ENCODE results near the gene MISP3. TPM values are rescaled to one million over a fixed set of nuclear protein-coding genes. Genes with fewer than 3 reads are reported as not detected.
"Not testable (repeated sequence)": the region's sequence is repeated elsewhere in the genome, so short reads cannot be mapped to it uniquely, and the experiment has no call there.

MISP3 gene
- total RNA-seq (1 to 10 TPM in 3 of 5 donors, under 1 TPM in 2; 0.28 to 2.0 (median 1.1) TPM), total RNA-seq (0 to 1.7 (median 0.67) reads per million in 29 experiments)
- total RNA-seq (2013): 1.7 TPM

DNA sequence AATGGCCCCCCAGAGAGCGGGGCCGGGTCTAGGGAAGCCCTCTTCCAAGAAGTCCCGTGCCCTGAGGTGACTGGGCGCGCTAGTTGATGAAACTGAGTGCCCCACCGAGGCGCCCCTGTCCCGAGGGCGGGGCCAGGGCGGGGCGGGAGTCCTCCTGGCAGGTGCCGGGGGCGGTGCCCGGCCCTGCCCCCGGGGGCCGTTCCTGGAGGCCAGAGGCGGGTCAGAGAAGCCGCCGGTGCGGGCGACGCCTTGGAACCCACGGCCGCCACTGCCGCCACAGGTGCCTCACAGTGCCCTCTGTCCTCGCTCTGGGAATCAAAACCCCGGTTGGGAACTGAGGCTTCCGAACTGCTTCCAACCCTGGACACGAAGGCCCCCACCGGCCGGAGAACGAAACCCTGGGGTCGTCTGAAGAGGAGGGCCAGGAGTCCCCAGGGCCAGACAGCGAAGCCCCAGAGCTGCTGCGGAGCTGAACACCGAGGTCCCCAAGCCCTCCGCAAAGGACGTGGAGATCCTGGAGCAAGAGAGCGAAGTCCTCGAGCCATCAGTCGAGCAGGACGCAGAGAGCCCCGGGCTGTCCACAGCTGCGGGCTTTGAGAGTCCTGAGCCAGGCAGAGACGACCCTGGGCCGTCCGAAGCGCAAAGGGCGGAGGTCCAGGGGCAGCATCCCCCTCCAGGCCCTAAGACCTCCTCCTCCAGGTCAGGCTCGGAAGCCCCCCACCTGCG is at the start of gene MISP3:
TSS of gene MISP3 (plus strand) at position 252 of the 726 bp plus-strand sequence. CDS start 524 bp downstream, outside the sequence.
- ChIA-PET POLR2A (interaction anchor here (0.6 to 1.1 kb wide), 2 partner anchors 13 to 16 kb away, joined by 3 to 4 read pairs; no protein-coding TSS in a partner anchor), CTCF (interaction anchor here in 1 of 2 donors (0.8 kb wide), 2 partner anchors 14 to 195 kb away, joined by 3 read pairs; no protein-coding TSS in a partner anchor)
- WGBS (ENCODE audit: insufficient coverage): under 1% methylated on average over 51 of the region's 51 CpGs
- H3K27ac Mint-ChIP-seq: peak within 1 kb of the TSS in 1 of 2 donors; percentile 86
- Histone ChIP-seq H3K4me3 (ENCODE audit: control insufficient read depth in 1 of 2, extremely low read depth in 1 of 2, low read length in 1 of 2) (peak within 1 kb of the TSS; percentile 75 to 90), H3K4me1 (ENCODE audit: control insufficient read depth in 1 of 2, extremely low read depth in 1 of 2, insufficient read depth in 2 of 2, low read length in 2 of 2) (peaks cover 17 to 38% of the 10 kb centered on the region in 2 experiments), H3K36me3 (ENCODE audit: control insufficient read depth in 2 of 2, extremely low read depth in 1 of 2, insufficient read depth in 1 of 2, low read length in 1 of 2) (no peaks in the 10 kb centered on the region), H3K9me3 (no peaks in the 10 kb centered on the region), H3K27ac (ENCODE audit: low read length) (no peak within 1 kb of the TSS), H3K27me3 (replicated peaks in 1 of 2; ENCODE audit: control insufficient read depth in 2 of 2, extremely low read depth in 1 of 2, insufficient read depth in 2 of 2, low read length in 1 of 2) (peaks cover 0 to 19% of the 10 kb centered on the region in 2 experiments)
- H3K36me3 Mint-ChIP-seq: no peaks in the 10 kb centered on the region
- H3K4me1 Mint-ChIP-seq: peaks cover 9 to 22% (median 19%) of the 10 kb centered on the region in 3 donors
- DNase-seq: peak in 3 of 35 experiments; percentile 29 to 43 (median 37)
- peak; percentile 1 to 6 (median 2) for ATAC-seq (replicated peaks in 1 of 4)
- no peaks in the 10 kb centered on the region for H3K27me3 Mint-ChIP-seq
- no peaks in the 10 kb centered on the region for H3K9me3 Mint-ChIP-seq
- peak within 1 kb of the TSS; percentile 88 to 97 (median 89) for H3K4me3 Mint-ChIP-seq

GRCh38 chr19:14023404-14024235 is 49.0 kb upstream of the MISP3 start:
- no peak overlapping the region for H3K27ac ChIP-seq (ENCODE audit: low read length)

DNA sequence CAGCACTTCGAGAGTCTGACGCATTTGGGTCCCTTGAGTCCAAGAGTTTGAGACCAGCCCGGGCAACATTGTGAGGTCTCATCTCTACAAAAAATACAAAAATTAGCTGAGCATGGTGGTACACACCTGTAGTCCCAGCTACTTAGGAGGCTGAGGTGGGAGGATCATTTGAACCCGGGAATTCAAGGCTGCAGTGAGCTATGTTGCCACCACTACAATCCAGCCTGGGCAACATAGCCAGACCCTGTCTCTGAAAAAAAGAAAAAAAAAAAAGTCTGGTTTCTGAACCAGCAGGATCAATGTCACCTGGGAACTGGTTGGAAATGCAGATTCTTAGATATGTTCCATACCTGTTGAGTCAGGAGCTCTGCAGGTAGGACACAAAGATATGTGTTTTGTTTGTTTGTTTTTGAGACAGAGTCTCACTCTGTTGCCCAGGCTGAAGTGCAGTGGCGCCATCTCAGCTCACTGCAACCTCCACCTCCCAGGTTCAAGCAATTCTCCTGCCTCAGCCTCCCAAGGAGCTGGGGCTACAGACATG is 45.9 kb upstream of the MISP3 start:
- H3K27ac ChIP-seq (ENCODE audit: low read length); H3K4me3 ChIP-seq (ENCODE audit: control insufficient read depth in 1 of 2, extremely low read depth in 1 of 2, low read length in 1 of 2); H3K9me3 ChIP-seq; H3K27me3 Mint-ChIP-seq; POLR2A ChIA-PET; H3K27ac Mint-ChIP-seq; H3K4me3 Mint-ChIP-seq; H3K27me3 ChIP-seq (replicated peaks in 1 of 2; ENCODE audit: control insufficient read depth in 2 of 2, extremely low read depth in 1 of 2, insufficient read depth in 2 of 2, low read length in 1 of 2); H3K36me3 ChIP-seq (ENCODE audit: control insufficient read depth in 2 of 2, extremely low read depth in 1 of 2, insufficient read depth in 1 of 2, low read length in 1 of 2); H3K9me3 Mint-ChIP-seq; DNase-seq; H3K36me3 Mint-ChIP-seq; ATAC-seq (replicated peaks in 1 of 4): not testable (repeated sequence)
- CTCF ChIA-PET: interaction anchor here in 1 of 2 donors (0.5 to 0.6 kb wide), 2 partner anchors 50 to 176 kb away, joined by 3 read pairs; no protein-coding TSS in a partner anchor
- WGBS (ENCODE audit: insufficient coverage): 100% methylated on average over 1 of the region's 5 CpGs
- H3K4me1 ChIP-seq (ENCODE audit: control insufficient read depth in 1 of 2, extremely low read depth in 1 of 2, insufficient read depth in 2 of 2, low read length in 2 of 2): peaks cover 6 to 29% of the 10 kb centered on the region in 2 experiments
- H3K4me1 Mint-ChIP-seq: peaks cover 19 to 40% (median 34%) of the 10 kb centered on the region in 3 donors

More at GRCh38 chr19:14023404-14024235, 49.0 kb upstream of the MISP3 start:
- H3K9me3 ChIP-seq: no peaks in the 10 kb centered on the region
- CTCF ChIA-PET: no interaction called here
- H3K27me3 Mint-ChIP-seq: no peaks in the 10 kb centered on the region
- ATAC-seq (replicated peaks in 1 of 4): peak in 2 of 4 experiments; percentile 32 to 45
- no peaks in the 10 kb centered on the region for H3K27me3 ChIP-seq (replicated peaks in 1 of 2; ENCODE audit: control insufficient read depth in 2 of 2, extremely low read depth in 1 of 2, insufficient read depth in 2 of 2, low read length in 1 of 2)
- H3K4me3 ChIP-seq (ENCODE audit: control insufficient read depth in 1 of 2, extremely low read depth in 1 of 2, low read length in 1 of 2): no peak overlapping the region
- peaks cover 8 to 18% (median 14%) of the 10 kb centered on the region in 3 donors for H3K4me1 Mint-ChIP-seq
- DNase-seq: peak in 1 of 35 experiments; percentile 30
- H3K36me3 ChIP-seq (ENCODE audit: control insufficient read depth in 2 of 2, extremely low read depth in 1 of 2, insufficient read depth in 1 of 2, low read length in 1 of 2): no peaks in the 10 kb centered on the region
- H3K36me3 Mint-ChIP-seq: no peaks in the 10 kb centered on the region
- no peak overlapping the region for H3K4me3 Mint-ChIP-seq
- no peaks in the 10 kb centered on the region for H3K9me3 Mint-ChIP-seq
- POLR2A ChIA-PET: no interaction called here
- 82% methylated on average over 5 of the region's 9 CpGs for WGBS (ENCODE audit: insufficient coverage)
- peak overlapping the region; percentile 46 to 49 for H3K27ac Mint-ChIP-seq
- H3K4me1 ChIP-seq (ENCODE audit: control insufficient read depth in 1 of 2, extremely low read depth in 1 of 2, insufficient read depth in 2 of 2, low read length in 2 of 2): peaks cover 0 to 18% of the 10 kb centered on the region in 2 experiments

DNA sequence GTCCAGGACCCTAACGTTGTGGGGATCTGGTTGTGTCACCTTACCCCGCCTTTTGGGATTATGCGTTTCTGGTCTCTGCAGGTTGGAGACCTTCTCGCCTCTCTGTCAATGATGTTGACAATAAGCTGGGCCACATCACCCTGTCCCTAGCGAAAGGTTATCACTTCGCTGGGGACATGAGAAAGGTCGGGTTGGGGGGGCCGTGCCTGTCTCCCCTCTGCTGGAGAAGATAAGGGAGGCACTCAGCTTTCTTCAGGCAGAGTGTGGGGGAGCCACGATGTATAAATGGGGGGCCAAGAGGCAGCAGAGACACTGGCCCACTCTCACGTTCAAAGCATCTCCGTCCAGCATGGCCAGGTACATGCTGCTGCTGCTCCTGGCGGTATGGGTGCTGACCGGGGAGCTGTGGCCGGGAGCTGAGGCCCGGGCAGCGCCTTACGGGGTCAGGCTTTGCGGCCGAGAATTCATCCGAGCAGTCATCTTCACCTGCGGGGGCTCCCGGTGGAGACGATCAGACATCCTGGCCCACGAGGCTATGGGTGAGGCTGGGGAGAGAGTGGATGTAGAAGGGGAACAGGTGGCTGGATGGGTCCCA is 44.6 kb upstream of the MISP3 start, which contains the start of gene RLN3:
TSS of gene RLN3 (plus strand) at position 293 of the 595 bp plus-strand sequence. CDS start at position 350, 57 bp downstream.
- H3K4me3 Mint-ChIP-seq: no peak within 1 kb of the TSS
- no peaks in the 10 kb centered on the region for H3K27me3 ChIP-seq (replicated peaks in 1 of 2; ENCODE audit: control insufficient read depth in 2 of 2, extremely low read depth in 1 of 2, insufficient read depth in 2 of 2, low read length in 1 of 2)
- peaks cover 6 to 36% of the 10 kb centered on the region in 2 experiments for H3K4me1 ChIP-seq (ENCODE audit: control insufficient read depth in 1 of 2, extremely low read depth in 1 of 2, insufficient read depth in 2 of 2, low read length in 2 of 2)
- ChIA-PET CTCF (interaction anchor here in 1 of 2 donors (0.7 kb wide), 1 partner anchor 24 kb away, joined by 3 read pairs; no protein-coding TSS in a partner anchor), POLR2A (interaction anchor here in 1 of 2 donors (0.6 kb wide), 2 partner anchors 10 to 11 kb away, joined by 3 to 4 read pairs; no protein-coding TSS in a partner anchor)
- no peaks in the 10 kb centered on the region for H3K9me3 Mint-ChIP-seq
- WGBS (ENCODE audit: insufficient coverage): 87% methylated on average over 24 of the region's 24 CpGs
- ATAC-seq (replicated peaks in 1 of 4) (no peak), DNase-seq (no peak)
- H3K4me3 ChIP-seq (ENCODE audit: control insufficient read depth in 1 of 2, extremely low read depth in 1 of 2, low read length in 1 of 2): no peak within 1 kb of the TSS
- no peaks in the 10 kb centered on the region for H3K27me3 Mint-ChIP-seq
- peaks cover 24 to 47% (median 39%) of the 10 kb centered on the region in 3 donors for H3K4me1 Mint-ChIP-seq
- H3K27ac ChIP-seq (ENCODE audit: low read length): no peak within 1 kb of the TSS
- H3K36me3 Mint-ChIP-seq: no peaks in the 10 kb centered on the region
- H3K27ac Mint-ChIP-seq: peak within 1 kb of the TSS; percentile 56 to 72
- no peaks in the 10 kb centered on the region for H3K36me3 ChIP-seq (ENCODE audit: control insufficient read depth in 2 of 2, extremely low read depth in 1 of 2, insufficient read depth in 1 of 2, low read length in 1 of 2)
- no peaks in the 10 kb centered on the region for H3K9me3 ChIP-seq

GRCh38 chr19:14028901-14029300 is 43.7 kb upstream of the MISP3 start:
- Histone ChIP-seq H3K9me3 (no peaks in the 10 kb centered on the region), H3K27ac (ENCODE audit: low read length) (no peak overlapping the region), H3K27me3 (replicated peaks in 1 of 2; ENCODE audit: control insufficient read depth in 2 of 2, extremely low read depth in 1 of 2, insufficient read depth in 2 of 2, low read length in 1 of 2) (no peaks in the 10 kb centered on the region), H3K36me3 (ENCODE audit: control insufficient read depth in 2 of 2, extremely low read depth in 1 of 2, insufficient read depth in 1 of 2, low read length in 1 of 2) (peaks cover 0 to 3% of the 10 kb centered on the region in 2 donors), H3K4me1 (ENCODE audit: control insufficient read depth in 1 of 2, extremely low read depth in 1 of 2, insufficient read depth in 2 of 2, low read length in 2 of 2) (peaks cover 7 to 39% of the 10 kb centered on the region in 2 experiments), H3K4me3 (ENCODE audit: control insufficient read depth in 1 of 2, extremely low read depth in 1 of 2, low read length in 1 of 2) (no peak overlapping the region)
- POLR2A ChIA-PET: interaction anchor here in 1 of 2 donors (0.7 kb wide), 1 partner anchor 18 kb away, joined by 3 read pairs; no protein-coding TSS in a partner anchor
- peaks cover 20 to 44% (median 35%) of the 10 kb centered on the region in 3 donors for H3K4me1 Mint-ChIP-seq
- no peaks in the 10 kb centered on the region for H3K27me3 Mint-ChIP-seq
- CTCF ChIA-PET: interaction anchor here in 1 of 2 donors (0.6 kb wide), 2 partner anchors 13 to 166 kb away, joined by 3 read pairs; no protein-coding TSS in a partner anchor
- DNase-seq (no peak), ATAC-seq (replicated peaks in 1 of 4) (no peak)
- 75% methylated on average over 3 of the region's 4 CpGs for WGBS (ENCODE audit: insufficient coverage)
- peak overlapping the region; percentile 56 to 72 for H3K27ac Mint-ChIP-seq
- H3K4me3 Mint-ChIP-seq: no peak overlapping the region
- H3K9me3 Mint-ChIP-seq: no peaks in the 10 kb centered on the region
- peaks cover under 1% of the 10 kb centered on the region for H3K36me3 Mint-ChIP-seq
